ENCODE data around the gene ALDH3B1.
"Not testable (repeated sequence)": the region's sequence is repeated elsewhere in the genome, so short reads cannot be mapped to it uniquely, and the experiment has no call there.

ALDH3B1 gene, protein sequence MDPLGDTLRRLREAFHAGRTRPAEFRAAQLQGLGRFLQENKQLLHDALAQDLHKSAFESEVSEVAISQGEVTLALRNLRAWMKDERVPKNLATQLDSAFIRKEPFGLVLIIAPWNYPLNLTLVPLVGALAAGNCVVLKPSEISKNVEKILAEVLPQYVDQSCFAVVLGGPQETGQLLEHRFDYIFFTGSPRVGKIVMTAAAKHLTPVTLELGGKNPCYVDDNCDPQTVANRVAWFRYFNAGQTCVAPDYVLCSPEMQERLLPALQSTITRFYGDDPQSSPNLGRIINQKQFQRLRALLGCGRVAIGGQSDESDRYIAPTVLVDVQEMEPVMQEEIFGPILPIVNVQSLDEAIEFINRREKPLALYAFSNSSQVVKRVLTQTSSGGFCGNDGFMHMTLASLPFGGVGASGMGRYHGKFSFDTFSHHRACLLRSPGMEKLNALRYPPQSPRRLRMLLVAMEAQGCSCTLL

DNA sequence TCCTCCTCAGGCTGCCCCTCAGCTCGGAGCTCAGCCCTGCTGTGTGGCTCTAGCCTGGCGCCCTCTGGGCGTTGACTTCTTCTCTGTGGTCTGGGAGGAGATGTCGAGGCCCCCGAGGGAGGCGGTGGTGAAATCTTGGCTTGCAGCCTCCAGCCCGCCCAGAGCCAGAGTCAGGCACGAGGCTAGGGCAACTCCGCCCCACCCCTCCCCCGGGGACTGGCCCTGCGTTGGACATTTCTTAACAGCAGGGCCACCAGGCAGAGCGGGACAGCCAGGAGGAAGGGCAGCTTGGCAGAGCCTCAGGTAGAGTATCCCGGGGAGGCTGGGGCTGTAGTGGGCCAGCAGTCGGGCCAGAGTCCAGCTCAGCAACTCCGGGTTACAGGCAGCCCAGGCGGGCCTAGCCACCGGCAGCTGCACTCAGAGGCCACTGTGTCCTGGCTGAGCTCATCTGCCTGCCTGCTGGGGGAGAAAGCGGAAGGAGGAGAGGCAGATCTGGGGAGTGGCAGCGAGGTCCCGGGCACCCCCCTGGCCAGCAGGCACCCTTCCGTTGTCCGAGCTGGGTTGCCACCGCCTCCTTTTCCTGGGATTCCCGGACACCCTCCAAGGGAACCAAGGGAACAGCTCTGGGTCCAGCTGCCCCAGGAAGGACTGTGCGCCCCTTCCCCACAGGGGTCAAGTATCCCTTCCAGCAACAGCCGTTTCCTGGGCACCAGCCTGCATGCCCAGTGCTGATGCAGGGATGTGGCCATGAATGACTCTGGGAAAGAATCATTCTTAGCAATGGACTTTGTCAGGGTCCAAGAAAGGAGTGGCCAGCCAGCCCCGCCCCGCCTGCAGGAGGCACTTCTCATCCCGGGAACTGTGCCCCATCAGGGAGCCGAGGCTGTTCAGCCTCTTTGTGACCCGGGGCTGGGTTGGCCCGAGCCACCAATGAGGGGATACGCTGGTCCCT is at the start of gene ALDH3B1:
TSS of gene ALDH3B1 (plus strand) at position 238 of the 952 bp plus-strand sequence. CDS start 4,971 bp downstream, outside the sequence.
- no peak for DNase-seq (ENCODE audit: low read depth)

DNA sequence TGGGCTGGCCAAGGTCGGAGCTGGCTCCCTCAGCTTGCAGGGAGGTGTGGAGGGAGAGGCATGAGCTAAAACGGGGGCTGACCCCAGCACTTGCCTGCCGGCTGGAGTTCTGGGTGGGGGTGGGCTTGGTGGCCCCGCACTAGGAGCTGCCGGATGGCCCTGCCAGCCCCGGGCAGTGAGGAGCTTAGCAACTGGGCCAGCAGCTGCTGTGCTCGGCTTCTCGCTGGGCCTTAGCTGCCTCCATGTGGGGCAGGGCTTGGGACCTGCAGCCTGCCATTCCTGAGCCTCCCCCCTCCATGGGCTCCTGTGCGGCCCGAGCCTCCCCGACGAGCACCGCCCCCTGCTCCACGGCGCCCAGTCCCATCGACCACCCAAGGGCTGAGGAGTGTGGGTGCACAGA is 46.9 kb upstream of the ALDH3B1 start:
- not testable (repeated sequence) for DNase-seq (ENCODE audit: low read depth)

DNA sequence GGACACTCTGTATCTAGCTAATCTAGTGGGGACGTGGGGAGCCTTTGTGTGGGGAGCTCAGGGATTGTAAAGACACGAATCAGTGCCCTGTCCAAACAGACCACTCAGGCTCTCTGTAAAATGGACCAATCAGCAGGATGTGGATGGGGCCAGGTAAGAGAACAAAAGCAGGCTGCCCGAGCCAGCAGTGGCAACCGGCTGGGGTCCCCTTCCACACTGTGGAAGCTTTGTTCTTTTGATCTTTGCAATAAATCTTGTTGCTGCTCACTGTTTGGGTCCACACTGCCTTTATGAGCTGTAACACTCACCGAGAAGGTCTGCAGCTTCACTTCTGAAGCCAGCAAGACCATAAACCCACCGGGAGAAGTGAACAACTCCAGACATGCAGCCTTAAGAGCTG is 46.2 kb upstream of the ALDH3B1 start:
- DNase-seq (ENCODE audit: low read depth): not testable (repeated sequence)

DNA sequence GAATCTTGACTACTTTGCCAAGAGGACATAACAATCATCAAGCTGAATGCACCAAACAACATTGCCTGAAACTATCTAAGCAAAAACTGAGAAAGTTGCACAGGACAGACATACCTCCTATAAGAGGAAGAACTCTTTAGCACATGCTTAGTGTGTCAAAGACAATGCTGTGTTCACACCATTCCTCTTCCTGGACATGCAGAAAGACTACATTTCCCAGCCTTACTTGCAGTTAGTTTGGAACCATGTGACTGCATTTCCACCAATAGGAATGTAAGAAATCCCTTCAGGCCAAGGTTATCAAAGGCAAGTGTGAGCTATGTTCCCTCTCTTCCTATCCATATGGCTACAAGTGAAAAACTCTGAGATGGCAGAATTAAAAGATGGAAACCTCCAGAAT is 45.4 kb upstream of the ALDH3B1 start:
- DNase-seq (ENCODE audit: low read depth): not testable (repeated sequence)

DNA sequence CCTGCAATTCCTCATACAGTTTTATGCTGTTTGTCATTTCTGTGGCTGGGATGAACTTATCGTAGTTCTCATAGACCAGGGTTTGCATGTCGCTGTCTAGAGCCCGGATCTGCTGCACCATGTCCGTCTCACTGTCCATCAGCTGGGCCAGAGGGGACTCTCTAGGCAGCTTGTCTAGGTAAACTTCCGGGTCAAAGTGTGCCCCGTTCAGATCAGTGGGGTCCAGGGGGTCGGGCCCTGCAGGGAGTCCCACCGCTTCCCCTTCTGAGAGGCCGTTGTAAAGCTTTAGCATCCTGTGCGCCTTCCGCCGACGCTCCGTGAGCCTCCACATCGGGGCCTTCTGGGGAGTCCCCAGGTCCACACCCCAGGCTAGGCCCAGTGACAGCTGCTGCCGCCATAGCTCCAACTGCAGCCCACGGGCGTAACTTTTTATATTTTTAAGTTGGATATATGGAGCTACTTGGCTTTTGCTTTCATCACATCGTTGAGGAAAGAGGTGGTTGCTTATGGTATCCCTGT is 44.2 kb upstream of the ALDH3B1 start:
- not testable (repeated sequence) for DNase-seq (ENCODE audit: low read depth)

DNA sequence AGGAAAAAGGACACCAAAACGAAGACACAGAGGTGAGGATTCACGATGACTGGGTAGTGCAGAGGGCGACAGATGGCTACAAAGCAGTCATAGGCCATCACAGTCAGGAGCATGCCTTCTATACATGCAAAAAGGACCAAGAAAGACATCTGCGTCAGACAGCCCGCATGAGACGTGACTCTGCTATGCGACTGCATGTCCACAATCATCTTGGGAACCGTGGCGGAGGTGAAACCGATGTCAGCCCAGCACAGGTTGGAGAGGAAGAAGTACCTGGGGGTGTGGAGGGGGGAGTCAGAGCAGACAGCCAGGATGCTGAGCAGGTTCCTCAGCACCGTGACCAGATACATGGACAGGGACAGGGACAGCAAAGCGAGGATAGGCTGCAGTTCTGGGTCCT is 35.4 kb upstream of the ALDH3B1 start:
- DNase-seq (ENCODE audit: low read depth): not testable (repeated sequence)

DNA sequence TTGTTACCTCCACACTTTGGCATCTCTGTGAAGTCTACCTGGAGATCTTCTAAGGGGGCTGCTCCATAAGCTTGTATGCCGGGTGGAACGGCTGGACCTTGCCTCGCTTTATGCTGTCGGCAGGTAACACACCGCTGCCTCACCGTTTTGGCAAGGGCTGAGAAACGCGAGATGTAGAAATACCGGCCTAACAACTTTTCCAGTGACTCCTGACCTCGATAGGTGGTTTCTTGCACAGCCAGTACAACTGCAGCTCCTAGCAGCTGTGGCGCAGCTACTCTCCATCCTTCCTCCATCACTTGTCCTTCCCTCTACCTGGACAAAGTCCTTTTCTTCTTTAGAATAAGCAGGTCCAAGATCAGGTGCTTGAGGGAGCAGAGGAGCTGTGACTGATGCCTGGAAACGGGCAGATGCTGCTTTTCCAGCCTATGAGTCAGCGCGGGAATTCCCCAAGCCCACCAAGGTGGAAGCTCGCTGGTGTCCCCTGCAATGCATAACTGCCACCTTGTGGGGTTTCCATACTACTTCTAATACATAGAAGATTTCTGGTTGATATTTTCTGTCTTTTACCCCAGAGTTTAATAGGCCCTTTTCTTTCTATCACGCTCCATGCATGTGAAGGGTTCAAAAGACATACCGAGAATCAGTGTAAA is 31.2 kb upstream of the ALDH3B1 start:
- DNase-seq (ENCODE audit: low read depth): not testable (repeated sequence)

DNA sequence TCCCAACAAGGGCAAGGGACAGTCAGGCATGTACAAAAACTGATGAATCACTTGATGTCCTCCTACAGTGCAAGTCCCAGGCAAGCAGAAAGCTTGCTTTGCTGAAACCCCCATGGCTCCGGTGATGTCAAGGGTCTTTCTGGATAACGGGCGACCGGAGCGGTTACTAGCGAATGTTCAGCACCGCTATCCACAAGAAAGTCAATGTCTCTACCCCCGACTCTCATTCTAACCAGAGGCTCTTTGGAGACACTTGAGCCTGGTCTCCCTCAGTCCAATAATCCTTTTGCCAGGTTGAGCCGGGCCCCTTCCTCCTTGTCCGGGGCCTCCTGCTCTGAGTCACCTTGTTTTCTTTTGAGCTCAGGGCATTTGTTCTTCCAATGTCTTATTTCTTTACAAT is 28.9 kb upstream of the ALDH3B1 start:
- DNase-seq (ENCODE audit: low read depth): not testable (repeated sequence)

DNA sequence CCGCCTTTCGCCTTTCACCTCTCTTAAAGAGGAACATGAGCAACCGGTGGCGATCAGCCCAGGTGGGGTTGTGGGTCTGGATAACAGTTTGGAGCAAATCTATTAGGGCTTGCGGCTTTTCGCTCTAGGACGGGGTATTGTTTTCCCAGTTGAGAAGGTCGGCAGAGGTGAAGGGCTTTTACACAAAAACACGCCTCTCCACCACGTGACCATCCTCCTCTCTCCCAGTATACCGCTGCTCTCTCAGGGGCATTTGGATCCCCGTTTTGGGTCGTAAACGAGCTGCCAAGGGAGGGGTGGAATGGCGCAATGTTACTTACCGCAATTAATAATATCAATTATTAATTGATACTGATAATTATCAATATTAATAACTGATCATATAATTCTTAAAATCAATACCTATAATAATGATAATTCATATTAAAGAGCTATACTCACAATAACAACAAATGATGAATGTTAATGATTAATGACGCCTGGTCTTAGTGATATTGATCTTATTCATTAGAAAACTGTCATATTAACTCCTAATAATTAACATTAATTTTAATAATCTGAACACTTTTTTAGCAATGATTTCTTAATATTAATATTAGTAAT is 27.8 kb upstream of the ALDH3B1 start:
- not testable (repeated sequence) for DNase-seq (ENCODE audit: low read depth)

DNA sequence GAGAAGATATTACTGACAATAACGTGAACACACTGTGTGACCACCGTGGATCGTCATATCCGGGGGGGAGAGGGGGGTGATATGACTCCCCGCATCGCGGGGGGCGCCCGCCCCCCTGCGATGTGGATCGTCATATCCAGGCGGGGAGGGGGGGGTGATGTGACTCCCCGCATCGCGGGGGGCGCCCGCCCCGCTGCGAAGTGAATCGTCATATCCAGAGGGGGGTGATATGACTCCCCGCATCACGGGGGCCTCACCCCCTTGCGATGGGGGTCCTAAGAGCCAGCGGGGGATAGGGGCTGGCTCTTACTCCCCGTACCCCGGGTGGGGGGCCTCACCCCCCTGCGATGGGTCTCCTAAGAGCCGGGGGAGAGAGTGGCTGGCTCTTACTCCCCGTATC is 26.2 kb upstream of the ALDH3B1 start:
- no peak for DNase-seq (ENCODE audit: low read depth)

DNA sequence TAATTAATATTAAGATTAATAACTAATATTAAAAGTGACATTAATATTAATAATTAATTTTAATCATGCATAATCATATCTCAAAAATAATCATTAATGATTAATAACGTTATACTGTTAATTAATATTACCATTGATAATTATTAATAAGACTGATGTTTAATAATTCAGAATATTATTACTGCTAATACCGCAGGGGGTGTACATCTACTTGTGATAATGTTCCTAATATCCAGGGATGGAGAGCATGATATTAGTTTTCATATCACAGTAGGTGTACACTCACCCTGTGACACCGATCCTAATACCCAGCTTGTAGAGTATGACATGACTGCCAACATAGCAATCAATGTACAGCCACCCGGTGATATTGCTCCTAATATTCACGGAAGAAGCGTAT is 24.8 kb upstream of the ALDH3B1 start:
- DNase-seq (ENCODE audit: low read depth): not testable (repeated sequence)

DNA sequence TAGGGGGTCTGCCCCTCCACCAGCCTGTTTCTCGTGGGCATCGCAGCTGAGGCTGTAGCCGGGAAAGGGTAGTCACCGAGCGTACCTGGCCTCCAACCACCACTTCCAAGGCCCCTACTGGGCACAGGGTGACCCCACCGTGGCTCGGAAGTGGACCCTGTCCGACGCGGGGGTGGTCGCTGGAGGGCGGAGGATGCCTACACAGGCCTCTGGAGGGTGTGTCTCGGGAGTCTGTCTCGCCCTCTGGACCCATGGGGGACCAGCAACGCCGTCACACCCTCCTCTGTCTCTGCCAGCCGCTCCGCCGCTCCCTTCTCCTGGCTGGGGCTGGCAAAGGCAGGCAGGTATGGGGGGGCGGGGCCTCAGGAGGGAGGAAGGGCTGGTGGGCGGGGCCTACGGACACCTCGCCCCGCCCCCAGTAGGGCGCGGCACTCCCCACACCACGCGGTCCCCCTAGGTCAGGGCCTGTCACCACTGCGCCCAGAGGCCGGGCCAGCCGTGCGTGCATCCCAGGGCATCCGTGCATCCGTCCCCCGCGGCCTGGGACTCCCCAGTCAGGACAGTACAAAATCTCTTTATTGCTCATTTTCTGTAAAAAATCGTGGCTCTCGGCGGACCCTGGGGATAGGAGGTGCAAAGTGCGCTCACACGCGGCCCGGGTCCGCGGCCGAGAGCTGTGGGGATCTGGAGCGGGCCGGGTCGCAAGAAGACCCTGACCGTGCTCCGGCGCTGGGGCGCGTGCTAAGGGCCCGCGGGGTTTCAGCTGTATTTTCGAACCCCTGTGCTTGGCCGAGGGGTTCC is 19.4 kb upstream of the ALDH3B1 start:
- not testable (repeated sequence) for DNase-seq (ENCODE audit: low read depth)

DNA sequence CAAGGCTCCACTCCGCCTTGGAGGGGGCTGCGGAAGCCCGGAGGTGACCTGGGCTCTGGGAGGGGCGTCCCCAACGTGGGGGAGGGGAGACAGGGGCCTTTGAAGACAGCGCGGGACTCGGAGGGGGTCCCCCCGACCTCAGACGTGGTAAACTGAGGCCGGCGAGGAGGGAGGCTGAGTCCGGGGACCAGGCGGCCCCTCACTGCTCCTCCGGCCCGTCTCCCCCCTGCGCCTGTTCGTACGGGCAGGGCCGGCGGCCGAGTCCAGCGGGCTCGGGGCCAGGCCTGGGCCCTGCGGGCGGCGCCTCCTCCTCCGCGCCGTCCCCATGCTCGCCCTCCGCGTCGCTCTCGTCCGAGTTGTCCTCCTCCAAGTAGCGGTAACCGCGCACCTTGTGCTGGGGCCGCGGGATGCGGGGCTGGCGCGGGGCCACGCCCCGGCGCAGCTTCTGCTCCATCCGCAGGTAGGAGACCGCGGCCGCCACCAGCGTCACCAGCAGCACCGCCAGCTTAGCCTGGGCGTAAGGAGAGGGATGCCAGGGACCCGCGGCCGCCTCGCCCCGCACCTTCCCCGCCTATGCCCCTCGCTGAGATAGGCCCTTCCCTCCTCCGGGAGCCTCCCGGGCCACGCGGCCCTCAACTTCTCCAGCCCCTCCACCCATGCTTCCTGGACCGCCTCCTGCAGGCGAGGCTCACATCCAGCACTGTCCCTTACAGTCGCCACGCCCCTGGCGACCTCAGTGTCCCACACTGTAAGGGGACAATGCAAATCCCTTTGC is 18.6 kb upstream of the ALDH3B1 start:
- not testable (repeated sequence) for DNase-seq (ENCODE audit: low read depth)

DNA sequence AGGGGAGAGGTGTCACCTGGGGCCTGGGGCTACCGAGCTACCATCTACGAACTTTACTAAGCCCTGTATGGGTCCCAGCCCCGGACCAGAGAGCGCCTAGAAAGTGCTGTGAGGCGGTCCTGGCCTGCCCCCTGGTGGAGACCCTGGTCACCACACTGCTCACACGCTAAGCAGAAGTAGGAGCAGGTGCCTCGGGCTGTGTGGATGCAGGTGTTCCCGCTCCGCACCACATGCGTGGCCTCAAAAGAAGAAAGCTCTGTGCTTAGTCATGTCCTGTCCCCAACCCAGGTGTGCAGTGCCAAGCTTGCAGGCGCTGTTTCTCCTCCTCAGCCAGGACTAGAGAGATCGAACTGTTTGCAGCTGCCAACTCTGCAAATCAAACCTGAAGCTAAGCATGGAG is 16.3 kb upstream of the ALDH3B1 start:
- not testable (repeated sequence) for DNase-seq (ENCODE audit: low read depth)

DNA sequence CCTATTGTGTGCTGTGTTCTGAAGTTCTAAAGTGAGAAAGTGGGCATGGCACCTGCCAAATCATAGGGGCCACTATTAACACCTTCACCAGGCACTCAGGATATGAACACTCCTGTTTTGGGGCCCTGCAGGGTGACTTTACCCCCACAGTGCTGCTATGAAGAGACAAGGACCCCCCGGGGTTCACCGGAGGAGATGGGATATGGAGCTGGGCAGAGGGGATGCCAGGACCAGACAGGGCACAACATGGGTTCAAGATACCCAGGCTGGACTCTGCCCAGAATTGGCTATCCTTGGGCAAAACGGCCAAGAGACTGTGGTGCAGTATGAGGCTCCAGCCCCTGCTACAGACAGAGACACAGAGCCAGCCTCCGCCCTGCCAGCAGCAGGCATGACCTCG is 15.7 kb upstream of the ALDH3B1 start:
- DNase-seq (ENCODE audit: low read depth): not testable (repeated sequence)

DNA sequence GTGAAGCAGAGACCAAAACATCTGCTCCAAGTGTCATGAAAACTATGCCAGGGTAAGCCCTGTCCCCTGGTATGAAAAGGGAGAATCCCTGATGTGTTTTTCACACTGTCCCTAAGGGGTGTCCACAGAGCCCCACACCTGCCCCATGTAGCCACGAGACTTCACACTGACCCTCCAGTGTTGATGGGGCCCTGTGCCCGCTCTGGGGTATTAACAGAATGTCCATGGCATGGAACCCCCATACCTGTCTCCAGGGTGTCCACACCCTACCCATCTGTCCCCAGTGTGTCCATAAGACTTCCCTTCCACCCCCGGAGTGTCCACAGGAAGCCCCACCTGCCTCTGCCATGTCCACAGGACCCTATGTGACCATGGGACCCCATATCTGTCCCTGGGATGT is 15.0 kb upstream of the ALDH3B1 start:
- DNase-seq (ENCODE audit: low read depth): not testable (repeated sequence)

DNA sequence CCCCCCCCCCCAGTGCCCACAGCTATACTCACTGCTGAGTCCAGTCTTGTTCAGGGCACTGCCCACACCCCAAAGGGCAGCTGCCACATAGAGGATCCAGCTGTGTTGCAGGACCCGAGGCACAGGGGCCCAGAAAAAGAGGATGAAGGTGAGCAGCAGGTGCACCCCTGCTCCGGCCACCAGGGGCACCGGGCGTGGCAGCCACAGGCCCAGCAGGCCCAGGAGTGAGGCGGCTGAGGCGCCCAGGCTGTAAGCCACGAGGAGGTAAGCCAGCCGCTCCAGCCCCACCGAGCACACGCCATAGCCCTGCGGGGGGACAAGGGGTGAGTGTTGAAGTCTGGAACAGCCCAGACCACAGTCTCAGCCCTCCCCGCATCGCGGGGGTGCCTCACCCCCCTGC is 14.5 kb upstream of the ALDH3B1 start:
- not testable (repeated sequence) for DNase-seq (ENCODE audit: low read depth)

DNA sequence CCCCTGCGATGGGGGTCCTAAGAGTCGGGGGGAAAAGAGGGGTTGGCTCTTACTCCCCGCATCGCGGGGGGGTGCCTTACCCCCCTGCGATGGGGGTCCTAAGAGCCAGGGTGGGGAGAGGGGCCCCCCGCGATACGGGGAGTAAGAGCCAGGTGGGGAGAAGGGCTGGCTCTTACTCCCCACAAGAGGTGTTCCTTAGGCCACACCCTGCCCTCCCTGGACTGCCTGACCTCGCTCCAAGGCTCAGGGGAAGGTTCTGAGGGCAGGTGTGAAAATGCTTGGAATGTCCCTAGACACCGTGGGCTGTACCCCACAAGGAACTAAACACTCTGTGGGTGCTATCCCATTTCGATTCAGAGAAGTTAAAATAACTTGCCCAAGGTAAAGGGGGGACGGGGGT is 14.1 kb upstream of the ALDH3B1 start:
- DNase-seq (ENCODE audit: low read depth): no peak

DNA sequence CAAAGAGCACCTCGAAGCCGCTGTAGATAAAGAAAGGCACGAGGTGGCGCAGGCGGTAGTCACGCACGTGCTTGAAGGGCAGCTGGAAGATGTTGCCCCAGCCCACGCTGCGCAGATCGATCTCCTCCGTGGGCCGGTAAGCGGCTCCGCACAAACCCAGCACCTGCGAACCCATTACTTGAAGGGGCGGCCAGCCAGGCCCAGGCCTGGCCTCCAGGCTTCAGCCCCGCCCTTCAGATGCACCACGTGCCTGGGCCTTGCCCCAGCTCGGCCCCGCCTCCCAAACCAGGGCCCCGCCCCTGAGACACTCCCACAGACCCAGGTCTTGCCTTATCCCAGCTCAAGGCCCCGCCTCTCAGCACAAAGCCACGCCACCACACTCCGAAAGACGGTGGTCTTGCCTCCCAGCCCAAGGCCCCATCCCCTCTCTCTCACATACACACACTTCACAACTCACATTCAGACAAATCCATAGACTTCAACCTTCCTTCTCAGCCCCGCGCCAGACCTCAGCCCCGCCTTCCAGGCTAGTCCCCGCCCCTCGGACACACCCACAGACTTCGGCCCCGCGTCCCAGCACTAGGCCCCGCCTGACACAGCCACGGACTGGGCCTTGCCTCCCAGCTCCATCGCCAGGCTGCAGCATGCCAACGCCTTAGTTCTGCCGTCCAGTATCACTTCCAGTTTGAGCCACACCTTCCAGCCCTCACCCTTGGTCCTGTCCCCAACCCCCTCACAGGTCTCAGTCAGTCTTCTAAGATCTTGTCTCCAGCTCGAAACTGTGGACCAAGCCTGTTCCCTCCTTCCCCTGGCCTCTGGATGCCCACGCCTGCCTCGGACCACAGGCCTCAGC is 13.3 kb upstream of the ALDH3B1 start:
- peak; percentile 27 for DNase-seq (ENCODE audit: low read depth)
